Measurements from ENCODE around the gene LUC7L2.
A peak's percentile ranks its signal among the peaks of the same experiment; 100 is the strongest.
"Not testable (repeated sequence)": the region's sequence is repeated elsewhere in the genome, so short reads cannot be mapped to it uniquely, and the experiment has no call there.

Gene LUC7L2

DNA sequence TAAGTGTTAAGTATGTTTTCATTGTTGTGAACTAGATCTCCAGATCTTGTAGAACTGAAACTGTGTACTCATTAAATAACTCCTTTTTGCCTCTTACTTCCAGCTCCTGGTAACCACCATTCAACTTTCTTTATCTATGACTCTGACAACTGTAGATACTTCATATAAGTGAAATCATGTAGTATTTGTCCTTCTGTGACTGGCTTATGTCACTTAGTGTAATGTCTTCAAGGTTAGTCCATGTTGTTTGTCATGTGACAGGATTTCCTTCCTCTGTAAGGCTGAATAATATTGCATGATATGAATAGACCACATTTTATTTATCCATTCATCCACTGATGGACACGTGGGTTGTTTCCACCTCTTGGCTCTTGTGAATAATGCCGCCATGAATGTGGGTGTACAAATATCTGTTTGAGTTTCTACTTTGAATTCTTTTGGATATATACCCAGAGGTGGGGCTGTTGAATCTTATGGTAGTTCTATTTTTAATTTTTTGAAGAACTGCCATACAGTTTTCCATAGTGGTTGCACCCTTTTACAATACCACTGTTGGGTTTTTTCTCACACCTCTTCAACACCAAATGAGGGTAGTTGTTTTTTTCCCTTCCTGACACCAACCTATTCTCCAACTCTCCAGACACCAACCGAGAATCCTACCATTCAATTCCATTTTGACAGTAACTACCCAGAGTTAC lies 29.2 kb upstream of the LUC7L2 start:
- Histone ChIP-seq H3K4me1 (no peaks in the 10 kb centered on the region), H3K9me3 (no peaks in the 10 kb centered on the region), H3K4me3 (ENCODE audit: low read depth, low read length) (no peak overlapping the region), H3K36me3 (no peaks in the 10 kb centered on the region), H3K27me3 (no peaks in the 10 kb centered on the region)
- no peak for DNase-seq
- TF ChIP-seq CTCF (IDR thresholded peaks at IDR 0.05; ENCODE audit: low read depth, low read length) = no peak

- Histone ChIP-seq H3K4me1 (no peaks in the 10 kb centered on the region), H3K4me3 (ENCODE audit: low read depth, low read length) (no peak overlapping the region), H3K36me3 (no peaks in the 10 kb centered on the region), H3K27me3 (no peaks in the 10 kb centered on the region), H3K9me3 (no peaks in the 10 kb centered on the region)
- no peak for DNase-seq
- TF ChIP-seq CTCF (IDR thresholded peaks at IDR 0.05; ENCODE audit: low read depth, low read length) = no peak
Observed at GRCh38 chr7:139332697-139333359, 26.9 kb upstream of the LUC7L2 start.

- H3K9me3 ChIP-seq; H3K36me3 ChIP-seq; H3K4me3 ChIP-seq (ENCODE audit: low read depth, low read length); DNase-seq; H3K27me3 ChIP-seq; H3K4me1 ChIP-seq: not testable (repeated sequence)
Observed at GRCh38 chr7:139333443-139333842, 26.3 kb upstream of the LUC7L2 start.

DNA sequence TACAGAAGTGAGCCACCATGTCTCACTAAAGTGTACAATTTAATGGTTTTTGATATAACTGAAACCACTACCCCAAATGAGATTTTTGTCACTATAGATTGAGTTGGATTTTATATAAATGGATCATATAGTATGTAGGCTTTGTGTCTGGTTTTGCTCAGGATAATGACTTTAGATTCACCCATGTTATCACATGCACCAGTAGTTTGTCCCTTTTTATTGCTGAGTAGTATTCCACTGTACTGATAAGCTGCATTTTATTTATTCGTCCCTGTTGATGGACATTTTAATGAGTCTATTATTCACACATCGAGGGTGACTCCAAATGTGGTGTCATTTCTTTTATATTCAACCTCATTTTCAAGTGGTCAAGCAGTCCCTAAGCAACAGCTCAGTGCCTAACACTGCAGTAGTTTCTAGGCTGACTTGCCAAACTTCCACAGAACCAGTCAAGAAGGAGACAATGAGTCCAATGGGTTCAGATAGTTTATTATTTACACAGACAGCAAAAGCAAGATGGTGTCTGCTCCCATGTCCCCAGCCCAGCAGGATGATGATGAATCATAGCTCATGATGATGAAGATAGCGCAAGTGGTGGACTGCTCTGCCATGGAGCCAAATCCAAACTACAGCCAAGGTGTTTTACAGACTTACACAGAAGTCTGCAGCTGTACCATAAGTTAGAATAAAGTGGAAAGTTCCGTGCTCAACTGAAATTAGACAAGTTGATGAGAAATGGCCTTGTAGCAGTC lies 25.1 kb upstream of the LUC7L2 start:
- no peak for DNase-seq
- Histone ChIP-seq H3K9me3 (no peaks in the 10 kb centered on the region), H3K4me3 (ENCODE audit: low read depth, low read length) (no peak overlapping the region), H3K4me1 (no peaks in the 10 kb centered on the region), H3K27me3 (no peaks in the 10 kb centered on the region), H3K36me3 (no peaks in the 10 kb centered on the region)
- no peak for TF ChIP-seq CTCF (IDR thresholded peaks at IDR 0.05; ENCODE audit: low read depth, low read length)

DNA sequence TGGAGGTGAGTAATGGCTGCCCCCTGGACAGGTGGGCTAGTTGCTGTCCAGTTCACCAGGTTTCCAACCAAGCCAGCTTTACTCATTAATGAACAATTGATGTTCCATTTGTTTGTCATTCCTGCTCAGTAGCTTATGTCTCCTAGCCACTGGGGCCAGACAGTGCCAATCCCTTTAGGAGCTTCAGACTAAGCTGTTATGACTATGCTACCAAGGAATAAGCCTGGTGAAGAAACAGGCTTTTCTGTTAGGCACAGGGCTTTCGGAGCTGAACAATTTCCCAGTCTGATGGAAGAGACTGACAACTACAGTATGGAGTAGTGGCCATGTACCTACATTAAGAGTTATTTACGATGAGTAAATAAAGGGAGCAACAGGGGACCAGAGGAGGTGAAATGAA lies 20.7 kb upstream of the LUC7L2 start:
- H3K4me1 ChIP-seq = no peaks in the 10 kb centered on the region
- no peak for TF ChIP-seq CTCF (IDR thresholded peaks at IDR 0.05; ENCODE audit: low read depth, low read length)
- DNase-seq = no peak
- H3K27me3 ChIP-seq = no peaks in the 10 kb centered on the region
- no peak overlapping the region for H3K4me3 ChIP-seq (ENCODE audit: low read depth, low read length)
- peaks cover 3% of the 10 kb centered on the region for H3K36me3 ChIP-seq
- H3K9me3 ChIP-seq = no peaks in the 10 kb centered on the region

DNA sequence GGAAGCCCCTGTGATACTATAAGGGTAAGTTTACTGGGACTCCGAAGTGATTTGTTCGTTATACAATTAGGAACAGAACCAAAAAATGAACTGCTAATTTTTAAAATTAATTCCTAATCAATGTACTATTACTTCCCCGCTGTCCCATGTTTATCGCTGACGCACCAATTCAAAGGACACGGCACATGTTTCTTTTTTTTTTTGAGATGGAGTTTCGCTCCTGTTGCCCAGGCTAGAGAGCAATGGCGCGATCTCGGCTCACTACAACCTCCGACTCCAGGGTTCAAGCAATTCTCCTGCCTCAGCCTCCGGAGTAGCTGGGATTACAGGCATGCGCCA lies 20.0 kb upstream of the LUC7L2 start:
- peak overlapping the region; percentile 98 for H3K4me3 ChIP-seq (ENCODE audit: low read depth, low read length)
- TF ChIP-seq CTCF (IDR thresholded peaks at IDR 0.05; ENCODE audit: low read depth, low read length) = no peak
- DNase-seq = no peak

More for the DNA sequence above, 20.0 kb upstream of the LUC7L2 start:
- Histone ChIP-seq H3K9me3 (no peaks in the 10 kb centered on the region), H3K27me3 (no peaks in the 10 kb centered on the region), H3K36me3 (peaks cover 3% of the 10 kb centered on the region), H3K4me1 (no peaks in the 10 kb centered on the region)

Data from BE2C (cell line).